GM19452 (cell line): Measurements from ENCODE around the gene ZC3HAV1.
A peak's percentile ranks its signal among the peaks of the same experiment; 100 is the strongest.
"Not testable (repeated sequence)": the region's sequence is repeated elsewhere in the genome, so short reads cannot be mapped to it uniquely, and the experiment has no call there.

ENCODE experiments used
- ATAC-seq: cut with Tn5 transposase; IDR thresholded peaks from one replicate; pipeline ENCODE4 v1.9.1; 2021; ENCODE audit not compliant: unreplicated experiment

The ZC3HAV1 gene

DNA sequence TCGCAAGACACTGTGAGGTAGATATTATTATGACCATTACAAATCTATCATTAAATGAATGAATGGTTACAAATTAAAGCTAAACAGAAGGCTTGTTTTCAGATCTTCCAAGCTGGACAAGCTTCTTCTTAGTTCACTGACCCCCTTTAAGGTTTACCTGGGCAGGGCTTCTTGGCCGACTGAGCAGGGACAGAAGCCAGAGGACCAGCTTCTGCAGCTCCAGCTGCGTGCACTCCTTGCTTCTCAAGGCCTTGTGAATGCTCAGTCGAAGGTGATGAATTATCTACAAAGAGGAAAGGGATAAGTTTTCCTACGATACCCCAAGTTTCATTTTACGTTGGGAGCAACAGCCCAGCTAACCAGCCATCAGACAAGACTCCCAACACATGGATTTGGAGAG, 83.0 kb downstream of the ZC3HAV1 start:
- no peak for ATAC-seq

DNA sequence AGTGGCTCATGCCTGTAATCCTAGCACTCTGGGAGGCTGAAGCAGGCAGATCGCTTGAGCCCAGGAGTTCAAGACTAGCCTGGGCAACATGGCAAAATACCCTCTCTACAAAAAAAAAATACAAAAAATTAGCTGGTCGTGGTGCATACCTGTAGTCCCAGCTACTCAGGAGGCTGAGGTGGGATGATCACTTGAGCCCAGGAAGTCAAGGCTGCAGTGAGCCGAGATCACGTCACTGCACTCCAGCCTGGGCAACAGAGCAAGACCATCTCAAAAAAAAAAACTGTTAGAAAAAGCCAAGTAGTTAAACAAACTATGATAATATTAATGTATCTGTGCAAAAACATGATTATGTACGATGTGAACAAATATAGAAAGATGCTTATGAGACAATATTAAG, 83.7 kb downstream of the ZC3HAV1 start:
- not testable (repeated sequence) for ATAC-seq

DNA sequence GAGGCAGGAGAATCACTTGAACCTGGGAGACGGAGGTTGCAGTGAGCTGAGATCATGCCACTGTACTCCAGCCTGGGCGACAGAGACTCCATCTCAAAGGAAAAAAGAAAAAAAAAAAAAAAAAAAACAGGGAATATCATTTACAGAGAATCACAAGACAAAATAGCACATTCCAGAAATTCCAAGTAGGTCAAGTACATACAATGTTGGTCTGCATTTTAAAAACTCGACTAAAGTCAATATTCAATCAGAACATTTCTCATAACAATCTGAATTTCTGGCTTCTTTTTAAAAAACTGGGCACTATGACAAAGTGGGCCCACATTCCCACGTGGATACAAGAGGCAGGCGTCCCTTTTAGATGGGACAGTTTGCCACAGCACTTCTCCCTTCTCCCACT, 86.4 kb downstream of the ZC3HAV1 start:
- ATAC-seq = no peak

DNA sequence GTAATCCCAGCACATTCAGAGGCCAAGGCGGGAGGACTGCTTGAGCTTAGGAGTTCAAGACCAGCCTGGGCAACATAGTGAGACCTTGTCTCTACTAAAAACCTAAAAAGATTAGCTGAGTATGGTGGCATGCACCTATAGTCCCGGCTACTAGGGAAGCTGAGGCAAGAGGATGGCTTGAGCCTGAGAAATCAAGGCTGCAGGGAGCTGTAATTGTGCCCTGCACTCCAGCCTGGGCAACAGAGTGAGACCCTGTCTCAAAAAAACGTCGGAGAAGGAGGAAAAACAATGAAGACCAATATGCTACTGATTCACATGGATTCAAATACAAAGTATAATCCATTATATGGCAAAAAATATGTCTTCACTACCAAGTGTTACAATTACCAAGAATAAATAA, 87.2 kb downstream of the ZC3HAV1 start:
- no peak for ATAC-seq

DNA sequence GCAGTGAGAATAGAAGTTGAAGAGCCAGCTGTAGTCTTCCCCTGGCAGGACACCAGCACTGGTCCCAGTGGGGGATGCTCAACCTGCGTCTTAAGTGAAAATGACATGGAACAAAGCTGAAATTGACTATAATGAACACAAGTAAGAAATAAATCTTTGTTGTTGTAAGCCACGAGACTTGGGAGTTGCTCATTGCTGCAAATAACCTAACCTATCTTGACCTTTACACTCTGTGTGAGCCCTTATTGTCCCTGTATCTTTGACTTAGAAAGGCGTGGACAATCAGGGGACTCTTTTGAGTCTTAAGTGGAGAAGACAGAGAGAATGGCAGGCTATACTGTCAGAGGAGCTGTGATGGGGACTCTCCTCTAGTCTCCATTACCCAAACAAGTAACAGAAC, 90.6 kb downstream of the ZC3HAV1 start:
- ATAC-seq = no peak

DNA sequence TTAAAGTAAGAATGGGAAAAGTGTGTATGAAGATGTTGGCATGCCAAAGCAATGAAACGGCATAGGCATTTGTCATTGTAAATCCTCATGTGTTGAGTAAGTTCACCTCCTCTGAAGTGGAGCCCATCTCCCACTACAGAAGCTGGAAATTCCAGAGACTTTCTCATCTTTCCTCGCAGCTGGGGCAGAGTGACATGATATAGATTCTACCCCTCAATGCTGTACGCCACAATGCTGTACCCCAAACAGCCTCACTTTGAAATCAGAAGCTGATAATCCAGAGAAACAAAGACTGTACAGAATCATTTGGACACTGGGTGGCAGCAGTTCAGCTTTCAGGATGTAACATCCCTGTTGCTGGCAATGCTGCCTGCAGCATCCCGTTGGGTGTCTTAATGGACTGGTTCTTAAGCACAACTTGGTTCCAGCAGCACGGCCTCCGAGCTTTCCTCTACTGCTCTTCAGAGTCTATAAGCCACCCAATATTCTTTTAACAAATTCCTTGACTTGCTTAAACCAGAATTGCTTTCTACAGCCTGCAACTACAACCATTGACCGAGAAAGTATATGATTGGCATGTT, 92.5 kb downstream of the ZC3HAV1 start:
- ATAC-seq = peak; percentile 86

DNA sequence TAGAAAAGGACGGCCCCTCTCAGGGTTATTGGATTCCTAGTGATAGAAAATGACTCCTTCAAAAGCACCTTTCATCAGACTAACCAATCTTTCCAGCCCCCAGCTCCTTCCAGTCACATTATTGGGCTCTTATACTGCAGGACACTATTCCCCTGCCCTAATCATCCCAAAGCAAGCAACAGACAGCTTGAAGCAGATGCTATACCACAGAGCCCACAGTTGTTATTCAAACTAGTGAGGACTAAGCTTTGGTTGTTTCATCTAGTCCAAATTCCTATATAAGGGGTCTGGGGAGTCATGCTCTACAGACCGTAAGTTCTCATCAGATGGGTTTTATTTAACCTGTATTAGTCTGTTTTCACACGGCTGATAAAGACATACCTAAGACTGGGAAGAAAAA, 98.1 kb downstream of the ZC3HAV1 start:
- ATAC-seq = no peak

DNA sequence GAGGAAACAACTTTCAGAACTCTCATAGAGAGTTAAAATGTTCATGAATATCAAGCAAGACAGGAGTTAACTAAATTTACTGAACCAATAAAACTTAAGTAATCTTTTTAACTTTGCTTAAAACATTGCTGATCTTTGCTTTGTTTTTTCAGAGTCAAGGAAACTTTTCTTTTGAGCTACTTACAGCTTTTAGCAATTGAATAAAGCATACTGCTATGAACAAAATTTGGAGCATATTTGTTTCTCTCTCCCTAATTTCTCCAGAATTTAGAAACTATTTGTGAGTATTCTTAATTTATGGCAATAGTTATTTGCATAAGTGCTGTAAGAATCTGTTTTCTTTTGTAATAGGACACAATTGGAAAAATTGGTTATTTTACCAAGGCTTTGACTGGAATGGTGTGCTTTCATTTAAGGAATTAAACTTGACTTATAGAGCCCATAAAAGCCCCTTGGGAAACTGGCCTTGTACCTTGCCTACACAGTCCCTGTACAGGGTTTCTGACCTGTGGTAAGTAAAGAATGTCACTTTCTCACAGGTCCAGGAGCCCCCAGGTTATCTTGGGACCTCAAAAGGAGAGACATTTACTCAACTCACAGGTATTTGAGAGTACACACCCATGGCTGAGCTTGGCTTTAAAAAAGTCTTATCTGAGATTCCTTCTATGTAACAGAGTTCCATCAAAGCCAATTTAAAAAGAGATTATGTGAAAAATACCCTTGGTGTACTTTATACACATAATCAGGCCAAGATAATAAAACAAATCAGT, 105.0 kb downstream of the ZC3HAV1 start:
- ATAC-seq = no peak

DNA sequence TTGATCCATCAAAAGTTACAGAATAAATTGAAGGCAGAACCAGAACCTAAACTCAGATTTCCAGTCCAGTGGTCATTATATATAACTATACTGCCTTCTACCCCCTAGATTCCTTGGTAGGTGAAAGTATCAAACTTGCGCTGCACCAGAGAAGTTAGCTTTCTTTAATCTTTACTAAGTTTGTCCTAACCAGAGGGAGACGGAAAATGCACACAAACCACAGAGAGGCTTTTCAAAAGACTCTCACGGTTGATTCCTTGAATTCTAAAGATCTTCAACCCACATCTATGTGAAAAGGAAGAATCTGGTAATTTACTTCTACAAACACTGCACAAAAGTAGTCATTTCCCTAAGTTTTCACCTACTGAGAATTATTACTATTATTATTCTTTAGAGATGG, 110.1 kb downstream of the ZC3HAV1 start:
- ATAC-seq = no peak
